Prostate gland (tissue), 2 donors: Measurements from ENCODE around the gene KCNT2.

Experiments used
- POLR2A ChIP-seq: fragments of 450-650 bp; IDR thresholded peaks from one replicate; pipeline ENCODE4 v1.6.1; 2016; ENCODE audit warnings: antibody characterized with exemption, mild to moderate bottlenecking
- TF ChIP-seq, protein P1 (sequence below), 4 experiments: fragments of 200-600 bp in 2 of 4; fragments of 450-650 bp in 2 of 4; sonication (generic) in 2 of 4; IDR thresholded peaks; 1 replicate in 3 of 4; 2 replicates in 1 of 4; pipeline ENCODE4 v1.5.1; 2016 to 2019; ENCODE audit warnings: antibody characterized with exemption in 4 of 4, mild to moderate bottlenecking in 2 of 4, moderate library complexity in 2 of 4

DNA sequence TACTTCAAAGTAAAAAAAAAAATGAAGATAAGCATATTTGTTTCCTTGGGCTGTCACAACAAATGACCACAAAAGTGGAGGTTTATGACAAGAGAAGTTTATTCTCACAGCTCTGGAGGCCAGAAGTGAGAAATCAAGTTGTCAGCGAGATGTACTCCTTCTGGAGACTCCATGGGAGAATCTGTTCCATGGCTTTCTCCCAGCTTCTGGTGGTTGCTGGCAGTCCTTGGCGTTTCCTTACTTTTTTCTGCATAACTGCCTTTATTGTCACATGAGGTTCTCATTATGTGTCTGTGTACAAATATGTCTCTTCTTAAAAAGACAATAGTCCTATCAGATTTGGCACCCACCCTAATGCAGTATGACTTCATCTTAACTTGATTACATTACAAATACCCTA lies 398.3 kb downstream of the KCNT2 start:
- TF ChIP-seq POLR2A = no peak
- TF ChIP-seq, protein P1, sequence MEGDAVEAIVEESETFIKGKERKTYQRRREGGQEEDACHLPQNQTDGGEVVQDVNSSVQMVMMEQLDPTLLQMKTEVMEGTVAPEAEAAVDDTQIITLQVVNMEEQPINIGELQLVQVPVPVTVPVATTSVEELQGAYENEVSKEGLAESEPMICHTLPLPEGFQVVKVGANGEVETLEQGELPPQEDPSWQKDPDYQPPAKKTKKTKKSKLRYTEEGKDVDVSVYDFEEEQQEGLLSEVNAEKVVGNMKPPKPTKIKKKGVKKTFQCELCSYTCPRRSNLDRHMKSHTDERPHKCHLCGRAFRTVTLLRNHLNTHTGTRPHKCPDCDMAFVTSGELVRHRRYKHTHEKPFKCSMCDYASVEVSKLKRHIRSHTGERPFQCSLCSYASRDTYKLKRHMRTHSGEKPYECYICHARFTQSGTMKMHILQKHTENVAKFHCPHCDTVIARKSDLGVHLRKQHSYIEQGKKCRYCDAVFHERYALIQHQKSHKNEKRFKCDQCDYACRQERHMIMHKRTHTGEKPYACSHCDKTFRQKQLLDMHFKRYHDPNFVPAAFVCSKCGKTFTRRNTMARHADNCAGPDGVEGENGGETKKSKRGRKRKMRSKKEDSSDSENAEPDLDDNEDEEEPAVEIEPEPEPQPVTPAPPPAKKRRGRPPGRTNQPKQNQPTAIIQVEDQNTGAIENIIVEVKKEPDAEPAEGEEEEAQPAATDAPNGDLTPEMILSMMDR (IDR thresholded peaks at IDR 0.05) = no peak
